B cell (primary cell): ENCODE data around the gene RNF217. TPM values are rescaled to one million over a fixed set of nuclear protein-coding genes. Genes with fewer than 3 reads are reported as not detected.

ENCODE experiments used
- ATAC-seq: fragments of 200-7000 bp; cut with Tn5 transposase; one replicate; pipeline ENCODE4 v1.10.0; 2021; ENCODE audit warnings: low read depth, mild to moderate bottlenecking, moderate number of reproducible peaks, moderate library complexity
- CTCF ChIA-PET: fragments of 350-600 bp; sonication (Branson Sonifier 250); formaldehyde crosslinking; loops from one replicate; lab custom pipeline; 2021; ENCODE audit warnings: antibody characterized with exemption, inconsistent platforms; lab: Charles Lee
- POLR2A ChIA-PET: fragments of 350-600 bp; sonication (Branson Sonifier 250); formaldehyde crosslinking; loops from one replicate; lab custom pipeline; 2021; ENCODE audit warnings: antibody characterized with exemption; lab: Charles Lee
- DNase-seq: peaks from one replicate; pipeline ENCODE4 v3.0.0; 2013
- H2AFZ ChIP-seq: 2 replicates; pipeline ENCODE4 v1.6.1; 2012; ENCODE audit warnings: mild to moderate bottlenecking, low read depth, low read length; ENCODE audit not compliant: insufficient read depth, poor library complexity, severe bottlenecking
- H3K27ac ChIP-seq, 2 donors: 1 replicate in 1 of 2; 2 replicates in 1 of 2; pipeline ENCODE4 v1.5.1; 2012 to 2013; ENCODE audit warnings: low read length in 2 of 2, mild to moderate bottlenecking in 2 of 2, moderate library complexity in 1 of 2
- H3K27me3 ChIP-seq, 4 experiments: fragments of 200-600 bp in 1 of 4; sonication (generic) in 1 of 4; replicated peaks in 1 of 4; 1 replicate in 2 of 4; 2 replicates in 2 of 4; pipeline versions ENCODE4 v1.6.1 to v1.7.0; 2013 to 2016; ENCODE audit warnings: low read length in 3 of 4, mild to moderate bottlenecking in 2 of 4, mixed read lengths in 1 of 4, moderate library complexity in 1 of 4; ENCODE audit not compliant: insufficient read depth in 4 of 4, control insufficient read depth in 3 of 4; ENCODE audit errors: control extremely low read depth in 1 of 4
- H3K36me3 ChIP-seq, 2 experiments: replicated peaks in 1 of 2; 1 replicate in 1 of 2; 2 replicates in 1 of 2; pipeline versions ENCODE4 v1.6.1 to v1.7.1; 2013; ENCODE audit warnings: low read length in 1 of 2; ENCODE audit not compliant: insufficient read depth in 2 of 2, control insufficient read depth in 1 of 2; ENCODE audit errors: control extremely low read depth in 1 of 2, extremely low read depth in 1 of 2
- H3K4me1 ChIP-seq, 2 donors: fragments of 200-600 bp in 1 of 2; sonication (generic) in 1 of 2; 1 replicate in 1 of 2; 2 replicates in 1 of 2; pipeline versions ENCODE4 v1.5.1 to v1.6.1; 2013 to 2017; ENCODE audit warnings: low read length in 2 of 2; ENCODE audit not compliant: control insufficient read depth in 2 of 2, insufficient read depth in 2 of 2
- H3K4me2 ChIP-seq: replicated peaks from 2 replicates; pipeline ENCODE3; 2012; ENCODE audit warnings: mild to moderate bottlenecking, low read depth, low read length; ENCODE audit not compliant: poor library complexity, severe bottlenecking
- H3K4me3 ChIP-seq, 5 experiments: fragments of 200-600 bp in 1 of 5; sonication (generic) in 1 of 5; 1 replicate in 3 of 5; 2 replicates in 2 of 5; pipeline versions ENCODE4 v1.5.1 to v1.7.0; 2011 to 2016; ENCODE audit warnings: low read length in 4 of 5, mild to moderate bottlenecking in 4 of 5, low read depth in 2 of 5, control low read depth in 1 of 5, moderate library complexity in 1 of 5; ENCODE audit not compliant: insufficient read depth in 1 of 5; ENCODE audit errors: control extremely low read depth in 1 of 5, extremely low read depth in 1 of 5
- H3K79me2 ChIP-seq: fragments of 200-600 bp; sonication (generic); one replicate; pipeline ENCODE4 v1.6.0; 2016; ENCODE audit warnings: low read length; ENCODE audit not compliant: control insufficient read depth, insufficient read depth
- H3K9ac ChIP-seq: fragments of 200-600 bp; sonication (generic); 2 replicates; pipeline ENCODE4 v1.6.1; 2017; ENCODE audit warnings: mild to moderate bottlenecking, low read length, moderate library complexity
- H3K9me3 ChIP-seq, 3 donors: one replicate each; pipeline versions ENCODE4 v1.6.1 to v1.7.1; 2013; ENCODE audit warnings: low read length in 2 of 3; ENCODE audit not compliant: control insufficient read depth in 2 of 3, insufficient read depth in 1 of 3; ENCODE audit errors: control extremely low read depth in 1 of 3
- H4K20me1 ChIP-seq: 2 replicates; pipeline ENCODE4 v1.6.0; 2012; ENCODE audit warnings: mild to moderate bottlenecking, low read length; ENCODE audit not compliant: insufficient read depth, control insufficient read depth, poor library complexity, severe bottlenecking
- H3K27ac Mint-ChIP-seq: one replicate; pipeline ENCODE4 v1.8.0; 2021; ENCODE audit warnings: mixed read lengths
- H3K27me3 Mint-ChIP-seq: one replicate; pipeline ENCODE4 v1.8.0; 2021; ENCODE audit warnings: mixed read lengths
- H3K4me1 Mint-ChIP-seq: one replicate; pipeline ENCODE4 v1.8.0; 2021; ENCODE audit warnings: mixed read lengths
- H3K4me3 Mint-ChIP-seq: one replicate; pipeline ENCODE4 v1.8.0; 2021; ENCODE audit warnings: mixed read lengths
- H3K9me3 Mint-ChIP-seq: one replicate; pipeline ENCODE4 v1.8.0; 2022; ENCODE audit warnings: mixed read lengths; ENCODE audit not compliant: insufficient read depth
- EZH2 ChIP-seq: IDR thresholded peaks from 2 replicates; pipeline ENCODE4 v1.6.1; 2012; ENCODE audit warnings: borderline replicate concordance, low read depth, mild to moderate bottlenecking, moderate library complexity, low read length; ENCODE audit not compliant: insufficient read depth, poor library complexity, severe bottlenecking
- WGBS: methylation state at CpG from one replicate; pipeline ENCODE4 v1.1.5; 2013; ENCODE audit warnings: missing lambda C conversion rate; ENCODE audit not compliant: insufficient coverage; 5-methylcytosine and 5-hydroxymethylcytosine counted together
- intact Hi-C: fragments of 100-400 bp; cut with micrococcal nuclease; formaldehyde crosslinking; loops from one replicate; pipeline ENCODE4 v1.10.0; 2022
- polyA minus RNA-seq: library from RNA; depleted of rRNA, polyadenylated mRNA; stranded (reverse); fragments of >200 nt; gene quantifications from 2 replicates; pipeline ENCODE4 v1.2.3, GENCODE V29; 2012
- polyA plus RNA-seq: library from polyadenylated mRNA; depleted of rRNA; stranded (reverse); fragments of >200 nt; gene quantifications from 2 replicates; pipeline ENCODE4 v1.2.3, GENCODE V29; 2012
- total RNA-seq, 2 donors: library from RNA; stranded (reverse); fragments of 120-200 nt in 1 of 2; gene quantifications; 1 replicate in 1 of 2; 2 replicates in 1 of 2; pipeline versions ENCODE4 v1.2.3 to v1.2.4, GENCODE V29; 2013 to 2022
- TF ChIP-seq, protein P1 (sequence below): fragments of 200-600 bp; IDR thresholded peaks from one replicate; pipeline ENCODE4 v1.8.0; 2022; ENCODE audit warnings: antibody characterized with exemption, mild to moderate bottlenecking

Gene RNF217, protein sequence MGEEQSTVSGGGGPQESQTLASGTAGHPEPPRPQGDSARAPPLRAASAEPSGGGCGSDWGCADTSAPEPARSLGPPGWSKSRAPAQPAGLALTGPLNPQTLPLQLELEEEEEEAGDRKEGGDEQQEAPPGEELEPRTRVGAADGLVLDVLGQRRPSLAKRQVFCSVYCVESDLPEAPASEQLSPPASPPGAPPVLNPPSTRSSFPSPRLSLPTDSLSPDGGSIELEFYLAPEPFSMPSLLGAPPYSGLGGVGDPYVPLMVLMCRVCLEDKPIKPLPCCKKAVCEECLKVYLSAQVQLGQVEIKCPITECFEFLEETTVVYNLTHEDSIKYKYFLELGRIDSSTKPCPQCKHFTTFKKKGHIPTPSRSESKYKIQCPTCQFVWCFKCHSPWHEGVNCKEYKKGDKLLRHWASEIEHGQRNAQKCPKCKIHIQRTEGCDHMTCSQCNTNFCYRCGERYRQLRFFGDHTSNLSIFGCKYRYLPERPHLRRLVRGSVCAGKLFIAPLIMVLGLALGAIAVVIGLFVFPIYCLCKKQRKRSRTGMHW
- total RNA-seq (not detected in 2 replicates), polyA plus RNA-seq (0.03 TPM in 2 replicates), polyA minus RNA-seq (0.26 and 0.43 TPM in 2 replicates)
- 2.0 TPM for total RNA-seq (2013)

DNA sequence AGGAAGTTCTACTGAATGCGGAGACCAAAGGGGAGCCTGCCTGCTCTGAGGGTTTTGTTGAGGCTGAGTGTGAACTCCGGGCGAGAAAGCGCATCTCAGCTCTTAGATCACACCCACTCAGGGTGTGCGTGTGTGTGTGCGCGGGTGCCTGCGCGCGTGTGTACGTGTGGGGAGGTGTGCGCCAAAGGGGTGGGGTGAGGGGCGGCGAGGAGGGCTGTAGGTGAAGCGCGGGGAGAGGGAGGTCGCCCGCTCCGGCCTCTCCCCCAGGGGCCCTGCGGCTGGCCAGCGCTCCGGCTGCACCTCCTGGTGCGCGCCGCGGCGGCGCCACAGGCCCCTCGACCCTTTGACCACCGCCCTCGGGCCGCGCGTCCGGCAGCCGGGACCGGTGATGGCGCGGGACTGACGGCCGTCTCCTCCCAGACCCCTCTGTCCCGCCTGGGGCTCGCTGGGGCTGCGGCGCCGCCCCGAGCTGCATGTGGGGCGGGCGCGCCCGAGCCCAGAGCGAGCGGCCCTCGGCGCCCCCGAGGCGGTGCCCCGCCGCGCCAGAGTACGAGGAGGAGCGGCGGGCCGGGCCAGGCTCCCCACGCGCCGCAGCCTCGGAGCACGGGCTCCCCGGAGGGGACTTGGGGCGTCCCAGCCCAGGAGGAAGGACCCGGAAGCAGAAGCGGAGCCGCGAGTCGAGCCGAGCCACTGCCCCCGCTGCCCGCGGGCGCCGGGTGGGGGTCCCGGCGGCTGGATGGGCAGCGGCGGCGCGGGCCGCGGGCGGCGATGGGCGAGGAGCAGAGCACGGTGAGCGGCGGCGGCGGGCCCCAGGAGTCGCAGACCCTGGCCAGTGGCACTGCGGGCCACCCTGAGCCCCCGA, at the start of gene RNF217:
Gene RNF217, plus strand, starts transcription at position 661 of the 862 bp plus-strand sequence. Its CDS starts 108 bp downstream, at position 769.
- ATAC-seq (no peak), DNase-seq (no peak)
- peaks cover 37% of the 10 kb centered on the region for H3K27me3 Mint-ChIP-seq
- H3K4me3 Mint-ChIP-seq = peak within 1 kb of the TSS; percentile 45
- no peaks in the 10 kb centered on the region for H3K36me3 ChIP-seq
- no peaks in the 10 kb centered on the region for H3K79me2 ChIP-seq
- intact Hi-C loops = no loop called here
- CTCF ChIA-PET = no interaction called here
- H2AFZ ChIP-seq = no peak within 1 kb of the TSS
- peaks cover 0 to 2% of the 10 kb centered on the region in 2 donors for H3K4me1 ChIP-seq
- peak within 1 kb of the TSS in 1 of 5 experiments; percentile 38 for H3K4me3 ChIP-seq
- POLR2A ChIA-PET = no interaction called here
- H3K27ac Mint-ChIP-seq = no peak within 1 kb of the TSS
- no peaks in the 10 kb centered on the region for H3K9me3 Mint-ChIP-seq
- H3K9ac ChIP-seq = no peak within 1 kb of the TSS
- WGBS = 4% methylated on average over 100 of the region's 101 CpGs
- no peaks in the 10 kb centered on the region for H3K9me3 ChIP-seq
- TF ChIP-seq EZH2 = no peak
- TF ChIP-seq, protein P1, sequence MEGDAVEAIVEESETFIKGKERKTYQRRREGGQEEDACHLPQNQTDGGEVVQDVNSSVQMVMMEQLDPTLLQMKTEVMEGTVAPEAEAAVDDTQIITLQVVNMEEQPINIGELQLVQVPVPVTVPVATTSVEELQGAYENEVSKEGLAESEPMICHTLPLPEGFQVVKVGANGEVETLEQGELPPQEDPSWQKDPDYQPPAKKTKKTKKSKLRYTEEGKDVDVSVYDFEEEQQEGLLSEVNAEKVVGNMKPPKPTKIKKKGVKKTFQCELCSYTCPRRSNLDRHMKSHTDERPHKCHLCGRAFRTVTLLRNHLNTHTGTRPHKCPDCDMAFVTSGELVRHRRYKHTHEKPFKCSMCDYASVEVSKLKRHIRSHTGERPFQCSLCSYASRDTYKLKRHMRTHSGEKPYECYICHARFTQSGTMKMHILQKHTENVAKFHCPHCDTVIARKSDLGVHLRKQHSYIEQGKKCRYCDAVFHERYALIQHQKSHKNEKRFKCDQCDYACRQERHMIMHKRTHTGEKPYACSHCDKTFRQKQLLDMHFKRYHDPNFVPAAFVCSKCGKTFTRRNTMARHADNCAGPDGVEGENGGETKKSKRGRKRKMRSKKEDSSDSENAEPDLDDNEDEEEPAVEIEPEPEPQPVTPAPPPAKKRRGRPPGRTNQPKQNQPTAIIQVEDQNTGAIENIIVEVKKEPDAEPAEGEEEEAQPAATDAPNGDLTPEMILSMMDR = no peak
- no peaks in the 10 kb centered on the region for H4K20me1 ChIP-seq
- peaks cover 0 to 11% (median 10%) of the 10 kb centered on the region in 4 experiments for H3K27me3 ChIP-seq
- H3K27ac ChIP-seq = no peak within 1 kb of the TSS
- H3K4me1 Mint-ChIP-seq = peaks cover 14% of the 10 kb centered on the region
- peak within 1 kb of the TSS; percentile 43 for H3K4me2 ChIP-seq
